Amniotic epithelial cell (primary cell): ENCODE data around the gene IDUA.
A peak's percentile ranks its signal among the peaks of the same experiment; 100 is the strongest.

Experiments
- DNase-seq: peaks from one replicate; pipeline ENCODE4 v3.0.0-alpha.2; 2010; ENCODE audit warnings: low read depth

The IDUA gene

DNA sequence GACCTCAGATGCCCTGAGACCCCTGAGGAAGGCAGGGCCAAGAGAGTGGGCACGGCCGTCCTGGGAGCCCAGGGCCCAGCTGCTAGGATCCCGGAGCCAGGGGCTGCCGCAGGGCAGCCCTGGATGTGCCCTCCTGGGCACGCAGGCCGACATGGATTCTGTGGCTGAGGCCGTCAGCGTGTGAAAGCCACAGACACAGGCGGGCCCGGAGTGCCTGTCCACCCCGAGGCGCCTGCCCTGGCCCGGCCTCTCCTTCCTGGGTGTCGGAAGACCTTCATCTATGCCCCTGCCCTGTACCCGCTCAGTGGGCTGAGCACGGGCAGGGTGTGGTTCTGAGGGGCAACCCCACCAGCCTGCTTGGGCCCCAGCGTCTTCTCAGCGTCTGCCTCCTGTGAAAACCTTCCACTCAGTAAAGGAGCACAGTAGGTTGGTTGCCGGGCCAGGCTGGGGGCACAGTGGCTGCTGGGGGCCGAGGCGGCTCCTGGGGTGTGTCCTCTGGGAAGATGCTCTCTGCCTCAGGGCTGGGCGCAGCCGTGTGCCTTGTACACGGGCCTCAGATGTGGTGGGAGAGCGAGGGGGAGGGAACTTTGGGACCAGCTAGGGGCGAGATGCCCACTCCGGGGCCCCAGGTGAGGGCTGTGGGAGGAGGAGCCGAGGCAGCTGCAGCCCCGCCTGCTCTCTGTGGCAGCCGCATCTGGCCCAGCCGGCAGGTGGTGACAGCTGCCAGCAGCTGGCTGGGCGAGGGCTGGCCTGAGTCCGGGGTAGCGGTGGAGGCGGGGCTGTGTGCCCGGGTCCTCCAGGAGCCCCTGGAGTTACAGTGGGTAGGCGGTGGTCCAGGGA lies 45.3 kb downstream of the IDUA start:
- DNase-seq, result no peak

DNA sequence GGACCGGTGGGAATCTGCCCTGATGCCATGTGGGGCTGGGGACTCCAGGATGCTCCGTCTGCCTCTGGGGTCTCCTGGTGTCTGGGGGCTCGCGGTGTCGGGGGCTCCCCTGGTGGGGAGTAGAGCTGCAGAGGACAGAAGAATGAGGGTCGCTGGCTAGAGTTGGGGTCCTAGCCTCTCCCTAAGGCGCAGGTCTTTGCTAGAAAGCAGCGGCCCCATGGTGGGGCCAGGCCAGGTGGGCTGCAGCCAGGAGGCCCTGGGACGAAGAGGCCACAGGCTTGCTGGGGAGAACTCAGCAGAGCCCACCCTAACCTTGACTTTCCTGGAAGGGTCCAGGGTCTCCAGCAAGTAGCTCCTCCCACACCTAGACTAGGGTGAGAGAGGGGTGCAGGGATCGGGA lies 46.0 kb downstream of the IDUA start:
- DNase-seq, result no peak

DNA sequence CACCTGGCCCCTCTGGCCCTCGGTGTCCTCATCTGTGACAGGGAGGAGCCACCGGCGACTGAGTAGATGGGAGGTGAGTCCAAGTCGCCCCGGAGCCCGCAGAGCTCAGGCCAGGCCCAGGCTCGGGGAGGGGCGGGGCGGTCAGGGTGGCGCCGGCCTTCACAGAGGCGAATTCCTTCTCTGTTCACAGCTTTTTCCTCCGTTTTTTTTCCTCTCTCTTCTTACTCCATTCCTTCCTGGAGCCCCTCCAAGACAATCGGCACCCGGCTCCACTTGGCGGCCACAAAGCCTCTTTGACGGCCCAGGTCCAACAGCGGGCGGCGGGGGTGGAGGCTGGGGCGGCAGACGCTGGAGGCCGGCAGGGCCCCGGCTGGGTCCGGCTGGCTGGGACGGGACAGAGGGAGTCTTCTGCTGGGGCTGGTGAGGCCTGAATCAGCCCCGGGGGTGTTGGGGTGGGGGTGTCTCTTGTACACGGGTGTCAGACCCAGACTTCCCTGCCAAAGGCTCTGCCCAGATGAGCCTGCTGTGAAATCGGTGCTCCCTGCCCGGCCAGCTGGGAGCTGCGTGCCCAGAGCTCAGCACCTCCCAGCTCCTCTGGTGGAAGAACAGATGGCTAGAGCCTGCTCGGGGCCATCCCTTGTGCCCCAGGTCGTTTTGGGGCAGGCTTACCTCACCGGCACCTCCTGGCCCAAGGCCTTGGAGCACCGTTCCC lies 47.2 kb downstream of the IDUA start:
- peak; percentile 35 for DNase-seq

DNA sequence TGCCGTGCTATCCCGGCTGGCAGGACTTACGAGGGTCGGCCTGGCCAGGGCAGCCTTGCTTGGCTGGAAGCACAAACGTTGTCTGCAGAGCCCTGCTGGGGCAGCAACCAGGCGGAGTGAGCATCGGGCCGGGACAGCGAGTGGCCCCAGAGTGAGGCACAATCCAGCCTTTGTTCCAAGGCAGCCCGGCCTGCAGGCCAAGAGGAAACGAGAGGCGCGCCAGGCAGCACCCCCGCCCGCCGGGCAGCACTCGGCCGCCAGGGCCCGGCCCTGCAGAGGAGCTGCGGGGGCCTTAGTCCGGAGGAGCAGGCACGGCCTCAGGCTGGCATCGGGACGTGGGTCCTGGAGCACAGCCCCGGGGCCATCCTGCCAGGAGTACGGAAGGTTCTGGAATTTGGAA lies 48.7 kb downstream of the IDUA start:
- no peak for DNase-seq

DNA sequence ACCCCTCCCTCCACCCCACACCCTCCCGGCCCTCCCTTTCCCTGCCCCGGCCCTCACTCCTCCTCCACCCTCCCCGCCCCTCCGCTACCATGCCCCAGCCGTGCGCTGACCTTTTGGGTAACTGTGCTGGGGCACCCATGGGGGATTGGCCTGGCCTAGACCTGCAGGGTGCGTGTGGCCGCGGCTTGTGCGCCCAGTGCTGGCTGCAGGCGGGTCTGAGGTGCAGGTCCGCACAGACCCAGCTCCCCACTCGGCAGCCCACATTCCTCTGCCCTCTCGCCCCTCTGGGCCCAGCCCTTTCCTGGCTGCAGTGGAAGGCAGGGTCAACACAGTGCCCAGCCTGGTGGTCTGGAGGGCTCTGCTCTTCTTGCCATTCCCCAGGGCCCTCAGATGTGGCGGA lies 49.3 kb downstream of the IDUA start:
- no peak for DNase-seq

DNA sequence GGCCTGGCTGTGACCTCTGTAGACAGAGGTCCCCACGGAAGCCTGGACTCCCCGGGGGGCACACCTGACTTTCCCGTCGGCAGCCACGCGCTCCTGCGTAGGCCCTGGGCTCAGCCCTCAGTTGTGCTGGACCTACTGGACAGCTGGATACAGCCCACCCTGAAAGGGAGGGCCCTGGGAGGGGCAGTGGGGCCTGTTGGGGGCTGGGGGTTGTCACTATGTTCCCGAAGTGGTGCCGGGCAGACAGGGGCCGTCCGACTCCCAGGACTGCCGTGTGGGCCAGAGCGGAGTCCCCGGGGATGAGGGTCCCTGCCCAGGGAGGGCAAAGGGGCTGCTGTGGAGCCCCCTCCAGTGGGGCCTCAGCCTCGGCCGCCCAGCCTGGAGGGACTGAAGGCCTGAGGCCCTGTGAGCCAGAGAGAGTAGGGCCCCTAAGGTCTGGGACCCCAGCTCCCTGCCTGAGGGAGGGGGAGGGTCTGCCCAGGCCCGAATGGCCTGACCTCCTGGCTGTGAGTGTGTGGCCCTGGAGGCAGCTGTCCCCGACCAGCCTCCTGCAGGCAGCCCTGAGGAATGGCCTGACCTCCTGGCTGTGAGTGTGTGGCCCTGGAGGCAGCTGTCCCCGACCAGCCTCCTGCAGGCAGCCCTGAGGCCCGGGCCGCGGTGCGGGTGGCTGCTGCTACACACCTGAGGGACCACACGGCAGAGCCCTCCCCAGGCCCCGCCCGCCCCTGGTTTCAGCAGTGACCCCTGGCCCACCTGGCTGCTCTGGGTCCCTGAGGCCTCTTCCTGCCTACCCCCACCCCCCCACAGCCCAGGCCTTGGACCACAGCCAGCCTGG lies 50.3 kb downstream of the IDUA start:
- no peak for DNase-seq

DNA sequence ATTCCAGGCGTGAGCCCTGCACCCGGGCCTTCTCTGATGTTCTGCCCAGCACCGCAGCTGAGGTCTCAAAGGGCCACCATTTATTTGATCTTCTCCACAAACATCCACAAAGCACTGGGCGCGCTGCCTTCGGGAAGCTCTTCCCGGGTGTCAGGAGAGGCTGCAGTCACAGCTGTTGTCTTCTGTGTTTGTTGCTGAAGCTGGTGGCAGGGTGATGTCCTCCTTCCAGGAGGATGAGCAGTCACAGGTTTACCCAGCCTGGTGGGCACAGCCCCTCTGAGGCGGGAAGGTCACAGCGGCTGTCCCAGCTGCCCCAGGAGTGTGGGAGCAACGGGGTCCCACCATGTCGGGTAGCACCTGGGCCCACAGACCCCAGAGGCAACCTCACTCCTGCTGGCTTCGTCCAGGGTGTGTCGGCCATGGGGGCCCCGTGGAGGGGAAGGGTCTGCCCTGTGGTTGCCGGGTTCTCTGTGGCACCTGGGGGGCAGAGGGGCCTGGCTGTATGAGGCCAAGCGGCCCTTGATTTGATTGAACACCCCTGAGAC lies 52.2 kb downstream of the IDUA start:
- DNase-seq, result no peak

DNA sequence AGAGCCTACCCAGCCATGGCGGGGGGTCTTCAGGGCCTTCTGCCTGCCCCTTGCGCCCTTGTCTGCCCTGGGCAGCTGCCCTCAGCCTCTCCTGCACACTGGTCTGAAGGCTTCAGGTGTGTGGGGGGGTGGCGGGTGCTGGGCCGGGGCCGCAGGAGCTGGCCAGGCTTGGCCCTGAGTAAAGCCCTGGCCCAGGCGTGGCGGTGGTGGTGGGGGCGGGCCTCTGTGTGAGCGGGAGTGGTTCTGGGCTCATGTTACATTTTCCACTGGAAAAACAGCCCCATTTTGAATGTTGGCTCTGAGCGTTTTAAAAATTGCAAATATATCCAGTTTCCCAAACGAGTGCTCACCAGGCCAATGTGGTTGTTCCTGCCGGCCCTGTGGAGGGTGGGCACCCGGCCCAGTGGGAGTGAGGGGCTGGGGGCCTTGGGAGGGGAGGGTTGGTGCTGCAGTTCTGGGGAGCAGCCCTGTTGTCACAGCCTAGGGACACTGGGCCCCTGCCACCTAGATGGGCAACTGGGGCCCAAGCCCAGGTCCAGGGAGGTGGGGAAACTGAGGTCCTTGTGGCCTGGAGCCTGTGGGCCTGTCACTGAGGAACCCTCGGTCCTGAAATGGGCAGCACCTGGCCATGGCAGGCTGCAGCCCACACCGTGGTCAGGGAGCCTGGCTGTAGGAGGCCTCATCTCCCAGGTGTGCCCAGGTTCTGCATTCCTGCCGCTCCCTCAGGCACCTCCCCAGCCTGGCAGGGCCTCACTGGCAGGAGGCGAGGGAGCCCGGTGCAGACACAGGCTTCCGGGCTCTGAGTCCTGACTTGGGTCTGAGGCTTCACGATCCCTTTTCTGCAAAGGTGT lies 52.9 kb downstream of the IDUA start:
- peak; percentile 34 for DNase-seq

DNA sequence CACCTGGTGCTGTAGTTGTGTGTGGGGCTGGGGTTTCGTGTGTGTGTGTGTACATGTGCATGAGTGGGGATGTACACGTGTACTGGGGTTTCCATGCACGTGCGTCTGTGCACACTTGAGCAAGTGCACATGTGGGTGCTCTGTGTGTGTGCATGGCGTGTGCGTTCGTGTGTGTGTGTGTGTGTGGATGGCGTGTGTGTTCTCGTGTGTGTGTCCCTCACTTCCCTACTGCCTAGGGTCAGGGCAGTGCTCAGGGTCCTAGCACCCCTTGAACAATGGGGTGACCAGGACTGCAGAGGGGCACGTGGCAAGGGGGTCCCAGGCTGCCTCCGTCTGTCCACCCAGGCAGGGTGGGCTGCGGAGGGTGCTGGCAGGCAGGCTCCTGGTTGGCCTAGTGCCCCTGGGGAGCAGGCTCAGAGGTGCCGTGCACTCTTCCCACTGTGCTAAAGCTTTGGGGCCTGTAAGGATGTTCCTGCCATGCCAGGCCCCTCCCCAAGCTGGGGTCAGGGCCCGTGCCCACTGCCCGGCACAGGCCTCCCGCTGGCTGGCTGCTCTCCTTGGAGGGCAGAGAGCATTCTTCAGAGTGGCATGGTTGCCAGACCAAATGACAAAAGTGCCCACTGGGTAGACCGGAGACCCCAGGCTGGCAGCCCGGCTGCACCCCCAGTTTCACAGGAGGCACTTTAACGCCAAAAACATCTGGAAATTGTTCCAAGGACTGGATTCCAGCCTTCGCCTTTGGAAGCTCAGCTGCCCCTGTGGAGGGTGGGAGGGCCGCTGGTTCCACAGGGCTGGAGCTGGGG lies 53.7 kb downstream of the IDUA start:
- no peak for DNase-seq

DNA sequence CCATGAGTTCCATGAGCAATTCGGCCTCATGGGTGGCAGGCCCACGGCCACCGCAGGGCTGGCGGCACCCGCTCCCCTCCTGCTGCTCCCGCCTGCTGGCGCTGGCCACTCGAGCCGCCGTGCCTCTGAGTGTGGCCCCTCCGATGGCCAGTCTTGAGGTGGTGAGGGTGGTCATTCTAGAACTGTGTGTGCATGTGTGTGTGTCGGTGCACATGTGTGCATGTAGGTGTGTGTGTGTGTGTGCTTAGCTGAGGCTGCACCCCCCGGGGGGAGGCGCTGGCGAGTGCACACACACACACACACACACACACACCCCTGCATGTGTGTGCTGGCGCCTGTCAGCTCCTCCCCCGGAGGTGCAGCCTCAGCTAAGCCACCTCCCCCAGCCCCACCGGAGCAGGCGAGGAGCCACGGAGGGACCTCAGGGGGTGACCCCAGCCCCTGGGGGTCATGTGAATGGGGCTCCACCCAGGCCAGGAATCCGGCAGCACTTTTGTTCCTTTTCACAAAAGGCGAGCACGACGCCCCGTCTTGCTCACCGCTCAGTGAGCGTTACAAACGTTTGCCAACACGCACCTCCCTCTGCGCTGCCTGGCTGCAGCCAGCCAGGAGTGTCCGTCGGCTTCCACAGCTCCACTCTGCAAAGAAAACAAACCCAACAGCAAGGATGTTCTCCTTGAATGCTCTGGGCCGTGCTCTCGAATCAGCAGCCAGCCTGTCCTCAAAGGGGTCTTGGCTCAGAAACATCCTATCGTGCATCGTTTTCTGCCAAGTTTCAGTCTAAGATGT lies 54.5 kb downstream of the IDUA start:
- DNase-seq, result peak; percentile 24

DNA sequence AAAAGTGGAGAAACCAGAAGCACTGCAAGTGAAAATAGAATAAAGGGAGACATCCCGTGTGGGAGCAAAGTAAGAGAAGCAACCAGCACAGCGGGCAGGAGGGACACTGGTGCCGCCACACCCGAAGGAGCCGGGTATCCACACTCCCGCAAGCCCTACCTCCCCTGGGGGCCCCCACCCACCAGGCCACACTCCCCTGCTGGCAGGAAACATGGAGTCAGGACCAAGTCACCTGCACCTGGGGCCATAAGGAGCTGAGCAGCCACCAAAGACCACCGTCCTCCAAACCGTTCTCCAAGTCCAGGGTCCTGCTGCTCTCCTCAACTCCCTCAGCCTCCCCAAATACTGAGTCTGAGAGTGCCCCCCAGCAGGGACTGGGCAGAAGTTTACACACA lies 55.1 kb downstream of the IDUA start:
- DNase-seq, result no peak

DNA sequence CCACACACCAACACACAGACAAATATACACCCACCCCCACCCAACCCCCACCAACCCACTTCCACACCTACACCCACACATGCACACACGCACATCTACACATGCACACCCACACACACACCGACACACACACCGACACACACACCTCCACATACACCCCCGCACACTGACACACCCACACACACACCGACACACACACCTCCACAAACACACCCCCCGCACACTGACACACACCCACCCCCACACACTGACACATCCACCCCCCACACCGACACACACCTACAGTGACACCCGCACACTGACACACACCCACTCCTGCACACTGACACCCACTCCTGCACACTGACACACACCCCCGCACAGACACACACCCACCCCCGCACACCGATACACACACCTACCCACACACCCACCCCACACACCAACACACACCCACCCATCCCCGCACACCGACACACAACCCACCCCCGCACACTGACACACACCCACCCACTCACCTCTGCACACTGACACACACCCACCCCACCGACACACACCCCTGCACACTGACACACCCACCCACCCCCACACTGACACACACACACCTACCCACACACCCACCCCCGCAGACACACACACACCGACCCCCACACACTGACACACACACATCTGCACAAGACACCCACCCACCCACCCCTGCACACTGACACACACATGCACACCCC lies 55.7 kb downstream of the IDUA start:
- no peak for DNase-seq

DNA sequence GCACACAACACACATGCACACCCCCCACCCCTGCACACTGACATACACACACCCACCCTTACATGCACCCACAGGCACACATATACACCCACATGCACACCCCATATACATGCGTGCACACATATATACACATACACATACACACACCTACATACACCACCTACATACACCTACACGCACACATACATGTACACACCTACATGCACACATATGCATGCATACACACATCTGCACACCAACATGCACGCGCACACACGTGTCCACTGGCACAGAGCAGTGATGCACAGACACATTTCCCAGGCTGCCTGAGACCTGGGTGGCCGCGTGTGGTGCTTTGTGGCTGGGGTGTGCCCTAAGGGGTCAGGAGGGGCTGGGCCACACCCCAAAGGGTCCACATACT lies 56.3 kb downstream of the IDUA start:
- no peak for DNase-seq

DNA sequence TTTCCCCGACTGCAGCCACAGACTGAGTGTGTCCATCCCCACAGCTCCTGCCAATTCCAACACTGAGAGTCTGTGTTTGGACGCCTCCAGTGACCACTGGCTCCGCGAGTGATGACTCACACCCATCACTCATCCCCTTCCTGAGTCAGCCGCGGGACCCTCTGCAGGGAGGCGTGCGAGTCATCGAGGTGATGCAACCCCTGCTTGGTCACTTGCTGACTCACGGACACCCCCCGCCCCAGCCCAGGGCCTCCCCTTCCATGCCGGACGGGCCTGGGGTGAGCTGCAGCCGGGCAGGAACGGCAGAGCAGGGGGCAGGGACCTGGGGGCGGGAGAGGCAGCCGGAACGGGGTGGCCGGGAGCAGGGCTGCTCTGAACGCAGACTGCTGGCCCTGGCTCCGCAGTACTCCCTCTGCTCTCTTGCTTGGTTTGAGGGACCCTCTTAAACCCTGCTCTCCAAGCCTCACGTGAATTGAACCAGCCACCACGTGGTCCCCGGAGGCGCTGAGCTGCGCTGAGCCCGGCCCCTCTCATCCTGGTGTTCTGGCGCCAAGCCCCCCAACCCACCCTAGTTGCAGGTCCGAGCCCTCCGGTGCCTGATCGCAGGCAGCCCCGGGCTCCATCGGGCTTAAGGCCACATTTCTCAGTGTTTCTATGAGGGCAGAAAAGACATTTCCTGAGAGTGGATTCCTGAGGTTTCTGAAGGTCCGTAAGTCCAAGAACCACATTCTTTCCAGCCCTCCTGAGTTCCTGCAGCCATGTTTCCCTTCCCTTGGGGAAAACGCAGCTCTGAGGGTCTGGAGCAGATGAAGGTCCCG lies 57.0 kb downstream of the IDUA start:
- DNase-seq, result peak; percentile 99

DNA sequence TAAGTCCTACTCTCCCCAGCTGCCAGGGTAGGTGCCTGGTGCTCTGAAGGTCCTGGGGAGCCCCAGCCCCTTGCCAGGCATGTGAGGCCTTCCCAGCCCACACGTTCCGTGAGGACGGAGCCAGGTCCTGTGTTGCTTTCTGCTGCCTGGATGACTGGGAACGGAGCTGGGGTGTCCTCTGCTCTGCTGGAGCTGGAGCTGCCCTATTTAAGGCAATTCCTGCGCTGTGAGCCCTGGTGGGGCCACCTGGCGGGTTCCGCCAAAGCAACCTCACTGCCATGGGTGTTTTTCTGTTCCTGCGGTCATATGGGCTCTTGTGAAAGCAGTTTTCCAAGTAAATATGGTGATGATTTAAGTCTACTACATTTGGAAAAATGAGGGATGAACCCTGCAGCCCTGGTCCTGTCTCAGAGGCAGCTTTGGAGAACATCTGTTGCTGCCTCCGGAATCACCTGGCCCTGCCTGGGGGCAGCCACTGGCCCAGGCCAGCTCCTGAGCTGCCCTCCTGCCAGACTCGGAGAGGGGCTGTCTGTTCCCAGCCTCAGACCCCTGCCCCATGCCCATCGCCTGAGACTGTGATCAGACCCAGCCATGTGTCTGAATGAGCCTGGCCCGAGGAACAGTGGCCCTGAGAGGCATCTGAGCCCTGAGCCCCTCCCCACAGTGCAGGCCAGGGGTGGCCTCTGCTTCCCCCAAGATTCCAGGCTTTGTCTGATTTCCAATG lies 57.8 kb downstream of the IDUA start:
- peak; percentile 64 for DNase-seq

DNA sequence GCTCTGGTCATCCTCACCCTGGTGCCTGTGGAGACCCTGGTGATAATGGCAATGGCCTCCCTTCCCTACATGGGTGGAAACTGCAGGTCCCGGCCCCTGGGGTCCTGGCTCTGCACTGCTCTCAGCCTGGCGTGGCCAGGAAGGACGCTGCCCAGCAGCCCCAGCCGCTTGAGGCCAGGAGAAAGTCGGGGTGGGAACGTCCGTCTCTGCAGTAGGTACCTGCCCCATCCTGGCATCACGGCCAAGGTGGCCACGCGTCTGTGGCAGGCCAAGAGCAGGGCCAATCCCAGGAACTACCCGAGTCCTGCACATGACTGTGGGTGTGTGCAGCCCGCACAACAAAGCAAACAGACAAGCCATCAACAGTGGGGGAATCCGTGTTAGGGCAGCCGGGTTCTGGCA lies 58.4 kb downstream of the IDUA start:
- no peak for DNase-seq

DNA sequence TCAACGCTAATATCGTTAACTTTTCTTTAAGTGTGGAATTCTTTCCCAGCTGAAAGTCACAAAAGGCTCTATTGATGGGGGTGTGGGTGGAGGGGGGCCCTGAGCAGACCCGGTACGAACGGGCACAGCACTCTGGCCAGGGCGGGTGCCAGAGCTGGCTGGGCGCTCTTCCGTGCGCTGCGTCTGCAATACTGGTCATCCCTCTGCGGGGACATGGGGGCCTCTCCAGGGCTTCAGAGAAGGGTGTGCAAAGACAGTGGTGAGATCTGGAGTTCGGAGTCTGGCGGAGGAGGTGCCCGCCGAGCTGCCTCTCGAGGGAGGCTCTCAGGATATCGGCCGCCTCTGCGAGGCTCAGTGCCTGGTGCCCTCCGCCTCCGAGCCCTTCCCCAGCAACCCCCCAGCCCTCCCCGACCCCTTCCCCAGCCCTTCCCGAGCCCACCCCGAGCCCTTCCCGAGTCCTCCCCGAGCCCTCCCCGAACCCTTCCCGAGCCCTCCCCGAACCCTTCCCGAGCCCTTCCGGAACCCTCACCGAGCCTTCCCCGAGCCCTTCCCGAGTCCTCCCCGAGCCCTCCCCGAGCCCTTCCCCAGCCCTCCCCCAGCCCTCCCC lies 58.9 kb downstream of the IDUA start:
- DNase-seq, result no peak
